ENCODE data around the gene TOM1L1.

- TF ChIP-seq RAD21 (IDR thresholded peaks at IDR 0.05; ENCODE audit: low read depth): no peak
- no peak for TF ChIP-seq MAX (IDR thresholded peaks at IDR 0.05)
- TF ChIP-seq EP300 (IDR thresholded peaks at IDR 0.05; ENCODE audit: borderline replicate concordance): no peak
- TF ChIP-seq TCF12 (IDR thresholded peaks at IDR 0.05; ENCODE audit: low read depth): no peak
- no peak for TF ChIP-seq CREB1 (IDR thresholded peaks at IDR 0.05; ENCODE audit: low read depth)
- TF ChIP-seq CEBPB (IDR thresholded peaks at IDR 0.05): no peak
- no peak for TF ChIP-seq TEAD4 (IDR thresholded peaks at IDR 0.05)
- TF ChIP-seq USF1 (IDR thresholded peaks at IDR 0.05): no peak
- no peak for TF ChIP-seq REST (IDR thresholded peaks at IDR 0.05; ENCODE audit: low read depth)
Observed at GRCh38 chr17:54967621-54968261, 67.1 kb downstream of the TOM1L1 start.
